HG02840 (cell line): ENCODE results near the gene PLEKHM2.
"Not testable (repeated sequence)": the region's sequence is repeated elsewhere in the genome, so short reads cannot be mapped to it uniquely, and the experiment has no call there.

Experiments
- ATAC-seq: cut with Tn5 transposase; IDR thresholded peaks from one replicate; pipeline ENCODE4 v1.9.1; 2021; ENCODE audit warnings: mild to moderate bottlenecking, moderate library complexity, moderate number of reproducible peaks; ENCODE audit not compliant: unreplicated experiment, low FRiP score

Gene PLEKHM2

DNA sequence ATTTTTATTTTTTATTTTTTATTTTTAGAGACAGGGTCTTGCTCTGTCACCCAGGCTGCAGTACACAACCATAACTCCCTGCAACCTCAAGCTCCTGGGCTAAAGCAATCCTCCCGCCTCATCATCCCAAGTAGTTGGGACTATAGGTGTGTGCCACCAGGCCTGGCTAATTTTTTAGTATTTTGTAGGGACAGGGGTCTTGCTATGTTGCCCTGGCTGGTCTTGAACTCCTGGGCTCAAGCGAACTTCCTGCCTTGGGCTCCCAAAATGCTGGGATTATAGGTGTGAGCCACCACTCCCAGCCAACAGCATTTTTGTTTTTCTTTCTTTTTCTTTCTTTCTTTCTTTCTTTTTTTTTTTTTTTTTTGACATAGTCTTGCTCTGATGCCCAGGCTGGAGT lies 14.1 kb downstream of the PLEKHM2 start:
- ATAC-seq: no peak

GRCh38 chr1:15699321-15699720 lies 15.2 kb downstream of the PLEKHM2 start:
- ATAC-seq: not testable (repeated sequence)

DNA sequence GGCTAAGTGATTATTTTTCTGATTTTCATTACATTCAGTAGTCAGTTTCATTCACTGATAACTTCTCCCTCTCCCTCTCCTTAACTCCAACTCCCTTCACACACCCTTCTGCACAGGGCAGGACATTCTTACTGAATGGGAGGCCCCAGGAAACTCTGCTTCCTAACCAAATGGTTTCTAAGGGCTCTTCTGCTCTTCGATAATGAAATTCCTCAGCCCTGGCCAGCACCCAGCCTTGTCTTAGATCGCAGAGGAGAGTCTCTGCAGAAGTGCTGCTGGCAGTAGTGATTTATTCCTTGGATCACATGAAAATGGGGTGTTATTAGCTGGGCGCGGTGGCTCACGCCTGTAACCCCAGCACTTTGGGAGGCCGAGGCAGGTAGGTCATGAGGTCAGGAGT lies 16.4 kb downstream of the PLEKHM2 start:
- ATAC-seq: no peak

GRCh38 chr1:15701784-15702183 lies 17.7 kb downstream of the PLEKHM2 start:
- no peak for ATAC-seq

GRCh38 chr1:15702722-15703550 lies 18.8 kb downstream of the PLEKHM2 start:
- ATAC-seq: no peak

- no peak for ATAC-seq
Observed at GRCh38 chr1:15703562-15703961, 19.4 kb downstream of the PLEKHM2 start.

DNA sequence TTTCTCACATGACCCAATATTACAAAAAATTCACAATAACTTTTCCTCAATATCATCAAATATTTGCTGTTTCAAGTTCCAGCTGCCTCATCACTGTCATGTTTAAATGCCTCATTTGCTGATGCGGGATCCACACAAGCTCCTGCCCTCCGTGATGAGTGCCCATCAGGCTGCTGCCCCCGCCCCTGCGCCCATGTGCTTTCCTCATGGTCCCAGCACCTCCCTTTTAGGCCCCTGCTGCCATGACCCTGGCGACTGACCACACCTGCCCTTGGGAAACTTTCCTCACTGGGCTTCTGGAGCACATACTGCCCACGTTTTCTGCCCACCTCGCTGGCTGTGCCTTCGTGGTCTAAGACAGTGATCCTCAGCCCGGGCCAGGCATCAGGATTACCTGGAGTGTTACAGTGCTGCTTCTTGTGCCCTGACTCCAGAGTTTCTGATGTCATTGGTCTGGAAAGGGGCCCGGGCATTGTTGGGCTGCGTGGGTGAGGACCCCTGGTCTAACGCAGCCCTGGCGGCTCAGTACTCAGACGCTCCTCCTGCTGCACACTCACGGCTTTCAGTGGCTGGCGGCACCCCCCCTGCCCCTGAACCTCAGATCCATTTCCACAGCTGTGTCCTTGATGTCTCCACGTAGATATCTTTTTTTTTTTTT lies 20.5 kb downstream of the PLEKHM2 start:
- ATAC-seq: no peak

DNA sequence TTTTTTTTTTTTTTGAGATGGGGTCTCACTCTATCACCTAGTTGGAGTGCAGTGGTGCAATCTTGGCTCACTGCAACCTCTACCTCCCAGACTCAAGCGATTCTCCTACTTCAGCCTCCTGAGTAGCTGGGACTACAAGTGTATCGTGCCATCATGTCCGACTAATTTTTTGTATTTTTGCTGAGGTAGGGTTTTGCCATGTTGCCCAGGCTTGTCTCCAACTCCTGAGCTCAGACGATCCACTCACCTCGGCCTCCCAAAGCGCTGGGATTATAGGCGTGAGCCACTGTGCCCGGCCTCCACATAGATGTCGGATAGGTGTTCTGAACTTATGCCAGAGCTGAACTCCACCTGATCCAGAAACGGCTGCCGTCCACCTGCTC lies 21.1 kb downstream of the PLEKHM2 start:
- no peak for ATAC-seq

GRCh38 chr1:15706751-15707150 lies 22.6 kb downstream of the PLEKHM2 start:
- no peak for ATAC-seq

DNA sequence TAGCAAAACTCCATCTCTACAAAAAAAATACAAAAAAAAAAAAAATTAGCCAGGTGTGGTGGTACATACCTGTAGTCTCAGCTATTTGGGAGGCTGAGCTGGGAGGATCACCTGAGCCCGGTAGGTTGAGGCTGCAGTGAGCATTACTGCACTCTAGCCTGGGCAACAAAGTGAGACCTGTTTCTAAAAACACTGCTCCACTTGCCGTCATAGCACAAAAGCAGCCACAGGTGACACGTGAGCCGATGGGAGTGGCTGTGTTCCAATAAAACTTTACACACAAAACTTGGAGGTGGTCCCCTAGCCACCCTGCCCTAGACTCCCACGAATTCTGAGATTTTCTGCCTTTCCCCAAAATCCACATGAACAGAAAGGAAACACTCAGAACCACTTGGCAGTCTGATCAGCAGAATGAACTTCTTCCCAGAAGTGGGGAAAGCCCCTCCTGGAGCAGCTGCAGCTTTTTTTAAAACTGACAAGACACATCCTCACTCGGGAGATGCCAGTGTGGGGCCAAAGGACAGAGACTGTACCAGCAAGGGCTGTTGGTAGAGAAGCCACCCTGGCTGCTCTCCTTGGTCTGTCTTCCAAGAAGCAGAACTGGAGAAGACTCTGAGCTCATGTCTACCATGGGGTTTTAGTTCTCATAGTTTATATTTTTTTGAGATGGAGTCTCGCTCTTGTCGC lies 23.3 kb downstream of the PLEKHM2 start:
- no peak for ATAC-seq

GRCh38 chr1:15708486-15709137 lies 24.5 kb downstream of the PLEKHM2 start:
- ATAC-seq: no peak

- ATAC-seq: no peak
Observed at GRCh38 chr1:15709226-15709625, 25.1 kb downstream of the PLEKHM2 start.

GRCh38 chr1:15712168-15712567 lies 28.0 kb downstream of the PLEKHM2 start:
- ATAC-seq: no peak

- no peak for ATAC-seq
Observed at GRCh38 chr1:15714406-15715136, 30.5 kb downstream of the PLEKHM2 start.

GRCh38 chr1:15717418-15718125 lies 33.5 kb downstream of the PLEKHM2 start:
- no peak for ATAC-seq

DNA sequence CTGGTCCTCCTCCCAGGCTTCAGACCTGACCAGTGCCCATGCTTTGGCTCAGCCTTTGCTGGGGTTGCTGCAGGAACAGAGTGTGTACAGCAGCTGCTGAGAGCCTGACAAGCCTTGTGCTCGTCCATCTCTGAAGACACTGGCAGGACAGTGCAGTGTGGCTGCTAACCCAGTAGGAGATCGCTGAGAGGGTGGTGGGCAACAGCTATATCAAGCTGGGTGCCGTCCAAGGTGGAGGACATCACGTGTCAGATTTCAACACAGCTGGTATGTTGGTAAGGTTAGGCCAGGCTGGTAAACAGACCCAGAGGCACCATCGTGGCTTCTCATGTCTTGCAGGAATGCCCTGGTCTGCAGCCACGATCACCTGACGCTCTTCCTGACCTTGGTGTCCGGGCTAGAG lies 34.1 kb downstream of the PLEKHM2 start:
- ATAC-seq: no peak

DNA sequence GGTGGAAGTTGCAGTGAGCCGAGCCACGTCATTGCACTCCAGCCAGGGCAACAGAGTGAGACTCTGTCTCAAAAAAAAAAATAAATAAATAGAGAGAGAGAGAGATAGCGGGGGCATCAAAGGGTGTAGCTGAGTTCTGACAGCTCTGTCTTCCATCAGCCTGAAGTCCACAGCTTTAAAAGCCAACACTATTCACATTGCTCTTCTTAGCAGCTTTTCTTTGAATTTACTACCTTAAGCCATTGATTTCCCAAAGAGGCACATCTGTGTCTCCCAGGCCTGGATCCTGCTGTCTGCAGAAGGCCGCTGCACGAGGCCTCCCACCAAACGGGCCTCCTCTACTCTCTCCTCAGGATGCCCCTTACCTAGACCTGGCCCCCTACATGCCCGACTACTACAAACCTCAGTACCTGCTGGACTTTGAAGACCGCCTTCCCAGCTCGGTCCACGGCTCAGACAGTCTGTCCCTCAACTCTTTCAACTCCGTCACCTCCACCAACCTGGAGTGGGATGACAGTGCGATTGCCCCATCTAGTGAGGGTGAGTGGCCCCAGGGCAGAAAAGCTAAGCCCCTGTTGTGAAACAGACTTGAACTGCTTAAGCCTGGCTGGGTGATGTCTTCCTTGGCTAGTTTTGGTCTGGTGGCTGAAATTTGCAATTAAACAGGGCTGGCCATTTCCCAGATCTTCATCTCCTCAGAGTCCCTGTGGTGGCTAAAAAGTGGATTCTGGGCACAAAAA lies 35.4 kb downstream of the PLEKHM2 start:
- ATAC-seq: no peak

DNA sequence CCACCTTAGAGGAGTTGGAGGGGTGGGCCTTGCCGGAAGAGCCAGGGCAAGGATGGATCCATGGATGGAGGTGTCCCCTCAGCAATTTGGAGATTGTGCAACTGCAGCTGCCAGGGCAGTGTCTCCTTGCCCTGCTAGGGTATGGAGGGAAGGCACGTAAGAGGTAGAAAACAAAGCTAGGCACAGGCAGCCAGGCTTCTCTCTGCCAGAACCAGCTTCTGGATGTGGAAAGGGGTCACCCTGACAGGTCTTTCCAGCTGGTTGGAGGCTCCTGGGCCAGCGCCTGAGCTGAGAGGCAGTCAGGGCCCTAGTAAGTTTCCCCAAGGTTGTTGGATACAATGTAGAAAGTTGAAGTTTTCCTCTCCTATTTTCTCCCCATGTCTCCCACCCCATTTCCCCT lies 36.7 kb downstream of the PLEKHM2 start:
- no peak for ATAC-seq

GRCh38 chr1:15722411-15722810 lies 38.3 kb downstream of the PLEKHM2 start:
- no peak for ATAC-seq
